Endodermal cell (in vitro differentiated cells): ENCODE results near the gene MYLK2. TPM values are rescaled to one million over a fixed set of nuclear protein-coding genes. Genes with fewer than 3 reads are reported as not detected.
A peak's percentile ranks its signal among the peaks of the same experiment; 100 is the strongest.

Experiments used
- DNase-seq: peaks from one replicate; pipeline ENCODE4 v3.0.0-alpha.2; 2017
- H3K27ac ChIP-seq: 2 replicates; pipeline ENCODE4 v1.5.1; 2013; ENCODE audit warnings: mild to moderate bottlenecking, low read depth, low read length, moderate library complexity
- H3K27me3 ChIP-seq: 2 replicates; pipeline ENCODE4 v1.6.1; 2013; ENCODE audit warnings: mild to moderate bottlenecking, low read length, moderate library complexity; ENCODE audit not compliant: insufficient read depth, control insufficient read depth, poor library complexity, severe bottlenecking
- H3K36me3 ChIP-seq: 2 replicates; pipeline ENCODE4 v1.7.0; 2013; ENCODE audit warnings: mild to moderate bottlenecking, low read length, moderate library complexity; ENCODE audit not compliant: control insufficient read depth, insufficient read depth
- H3K4me1 ChIP-seq: one replicate; pipeline ENCODE4 v1.7.0; 2013; ENCODE audit warnings: low read length; ENCODE audit not compliant: control insufficient read depth, insufficient read depth
- H3K4me3 ChIP-seq: 2 replicates; pipeline ENCODE4 v1.5.1; 2013; ENCODE audit warnings: mild to moderate bottlenecking, low read length, moderate library complexity
- H3K9ac ChIP-seq: 2 replicates; pipeline ENCODE4 v1.6.1; 2013; ENCODE audit warnings: mild to moderate bottlenecking, low read length, moderate library complexity; ENCODE audit not compliant: poor library complexity, severe bottlenecking; ENCODE audit errors: extremely low read depth
- H3K9me3 ChIP-seq: 2 replicates; pipeline ENCODE4 v1.6.1; 2013; ENCODE audit warnings: mild to moderate bottlenecking, low read length, moderate library complexity; ENCODE audit not compliant: control insufficient read depth
- H3K27ac Mint-ChIP-seq: 2 replicates; pipeline ENCODE4 v1.8.0; 2020; ENCODE audit warnings: mixed read lengths
- H3K27me3 Mint-ChIP-seq: 2 replicates; pipeline ENCODE4 v1.8.0; 2021; ENCODE audit warnings: mild to moderate bottlenecking, mixed read lengths; ENCODE audit not compliant: insufficient read depth
- H3K36me3 Mint-ChIP-seq: 2 replicates; pipeline ENCODE4 v1.8.0; 2020; ENCODE audit warnings: low read depth, mixed read lengths
- H3K4me1 Mint-ChIP-seq: 2 replicates; pipeline ENCODE4 v1.8.0; 2020; ENCODE audit warnings: mixed read lengths
- H3K4me3 Mint-ChIP-seq: 2 replicates; pipeline ENCODE4 v1.8.0; 2020; ENCODE audit warnings: mild to moderate bottlenecking, moderate library complexity, mixed read lengths
- H3K9me3 Mint-ChIP-seq: 2 replicates; pipeline ENCODE4 v1.8.0; 2020; ENCODE audit warnings: mild to moderate bottlenecking, mixed read lengths
- WGBS, 2 experiments: methylation state at CpG; one replicate each; pipeline versions ENCODE4 v1.1.5 to v1.1.7; 2013; ENCODE audit warnings: missing lambda C conversion rate in 2 of 2, mixed read lengths in 1 of 2; ENCODE audit not compliant: insufficient coverage in 1 of 2, insufficient read length in 1 of 2; 5-methylcytosine and 5-hydroxymethylcytosine counted together
- long read RNA-seq, 4 experiments: library from polyadenylated mRNA in 2 of 4; library from RNA in 1 of 4; library from capped mRNA in 1 of 4; stranded (forward) in 3 of 4; unstranded in 1 of 4; transcript quantifications; one replicate each; pipeline ENCODE4 v2.0.0, GENCODE V29; 2020 to 2021; ENCODE audit warnings: inconsistent platforms in 1 of 4
- polyA plus RNA-seq, 2 experiments: library from polyadenylated mRNA; stranded (reverse); fragments of 50-300 nt; gene quantifications; one replicate each; pipeline ENCODE4 v1.2.3, GENCODE V29; 2013
- total RNA-seq, 2 donors: library from RNA; stranded (reverse); fragmentation: NEBNext Ultra II Directional in 1 of 2; extraction: Animal tissue kit (Norgen Biotek cat#: 25700) in 1 of 2; gene quantifications; 2 replicates in 1 of 2; 3 replicates in 1 of 2; pipeline ENCODE4 v1.2.1, GENCODE V29; 2021
- TF ChIP-seq, protein P1 (sequence below): fragments of 200-600 bp; sonication (generic); conservative IDR thresholded peaks from 2 replicates; pipeline ENCODE4 v1.5.0; 2021; ENCODE audit warnings: antibody characterized with exemption, mild to moderate bottlenecking

Gene MYLK2
- under 1 TPM; 0.20 to 0.29 TPM for total RNA-seq
- polyA plus RNA-seq (2013, experiment 1 of 2) = 0.39 TPM
- 0.37 TPM for polyA plus RNA-seq (2013, experiment 2 of 2)
- long read RNA-seq, experiment 1 = 0 reads
- long read RNA-seq, experiment 2 = 0 reads
- long read RNA-seq, experiment 3 = 0 reads
- long read RNA-seq, experiment 4 = 0 reads

DNA sequence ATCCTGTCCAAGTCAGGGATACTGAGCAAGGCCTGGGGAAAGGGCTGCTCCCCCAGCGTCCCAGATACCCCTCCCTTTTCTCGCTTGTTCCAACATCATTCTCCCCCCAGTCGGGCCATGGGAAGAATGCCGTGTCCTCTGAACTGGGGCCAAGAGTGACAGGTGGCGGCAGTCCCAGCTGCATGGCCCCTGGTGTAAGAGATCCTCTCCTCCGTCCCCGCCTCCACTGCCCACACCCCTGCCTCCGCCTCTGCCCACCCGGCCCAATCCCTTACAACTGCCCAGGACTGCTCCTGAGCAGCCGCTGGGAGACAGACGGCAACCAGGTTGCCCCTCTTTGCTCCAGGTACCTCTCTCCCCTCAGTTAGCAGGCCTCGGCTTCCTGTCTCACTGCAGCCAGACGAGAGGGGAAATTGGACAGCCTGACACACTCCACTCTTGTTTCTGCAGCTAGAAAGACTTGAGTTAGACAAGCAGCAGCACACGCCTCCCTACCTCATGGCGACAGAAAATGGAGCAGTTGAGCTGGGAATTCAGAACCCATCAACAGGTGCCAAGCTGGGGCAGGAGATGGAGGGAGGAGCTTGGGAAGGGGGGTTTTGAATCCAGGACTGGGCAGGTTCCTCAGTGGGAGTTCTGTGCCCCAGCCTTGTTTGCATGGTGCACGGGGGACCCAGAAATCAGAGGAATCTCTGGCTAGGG lies at the start of gene MYLK2:
MYLK2 (plus strand) TSS at position 274 of the 702 bp plus-strand sequence; CDS start at position 499, 225 bp downstream.
- WGBS, 2 experiments = 88 to 94% methylated on average over 12 to 16 of the region's 16 CpGs
- no peaks in the 10 kb centered on the region for H3K9me3 ChIP-seq
- TF ChIP-seq, protein P1, sequence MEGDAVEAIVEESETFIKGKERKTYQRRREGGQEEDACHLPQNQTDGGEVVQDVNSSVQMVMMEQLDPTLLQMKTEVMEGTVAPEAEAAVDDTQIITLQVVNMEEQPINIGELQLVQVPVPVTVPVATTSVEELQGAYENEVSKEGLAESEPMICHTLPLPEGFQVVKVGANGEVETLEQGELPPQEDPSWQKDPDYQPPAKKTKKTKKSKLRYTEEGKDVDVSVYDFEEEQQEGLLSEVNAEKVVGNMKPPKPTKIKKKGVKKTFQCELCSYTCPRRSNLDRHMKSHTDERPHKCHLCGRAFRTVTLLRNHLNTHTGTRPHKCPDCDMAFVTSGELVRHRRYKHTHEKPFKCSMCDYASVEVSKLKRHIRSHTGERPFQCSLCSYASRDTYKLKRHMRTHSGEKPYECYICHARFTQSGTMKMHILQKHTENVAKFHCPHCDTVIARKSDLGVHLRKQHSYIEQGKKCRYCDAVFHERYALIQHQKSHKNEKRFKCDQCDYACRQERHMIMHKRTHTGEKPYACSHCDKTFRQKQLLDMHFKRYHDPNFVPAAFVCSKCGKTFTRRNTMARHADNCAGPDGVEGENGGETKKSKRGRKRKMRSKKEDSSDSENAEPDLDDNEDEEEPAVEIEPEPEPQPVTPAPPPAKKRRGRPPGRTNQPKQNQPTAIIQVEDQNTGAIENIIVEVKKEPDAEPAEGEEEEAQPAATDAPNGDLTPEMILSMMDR = no peak
- H3K4me1 ChIP-seq = peaks cover 14% of the 10 kb centered on the region
- H3K9me3 Mint-ChIP-seq = no peaks in the 10 kb centered on the region
- peaks cover 10% of the 10 kb centered on the region for H3K4me1 Mint-ChIP-seq
- no peak within 1 kb of the TSS for H3K4me3 ChIP-seq
- no peaks in the 10 kb centered on the region for H3K27me3 ChIP-seq
- no peaks in the 10 kb centered on the region for H3K36me3 ChIP-seq
- H3K27ac Mint-ChIP-seq = no peak within 1 kb of the TSS
- no peaks in the 10 kb centered on the region for H3K36me3 Mint-ChIP-seq
- no peak for DNase-seq
- no peak within 1 kb of the TSS for H3K4me3 Mint-ChIP-seq
- H3K27ac ChIP-seq = no peak within 1 kb of the TSS
- no peak within 1 kb of the TSS for H3K9ac ChIP-seq
- H3K27me3 Mint-ChIP-seq = peaks cover 3% of the 10 kb centered on the region

DNA sequence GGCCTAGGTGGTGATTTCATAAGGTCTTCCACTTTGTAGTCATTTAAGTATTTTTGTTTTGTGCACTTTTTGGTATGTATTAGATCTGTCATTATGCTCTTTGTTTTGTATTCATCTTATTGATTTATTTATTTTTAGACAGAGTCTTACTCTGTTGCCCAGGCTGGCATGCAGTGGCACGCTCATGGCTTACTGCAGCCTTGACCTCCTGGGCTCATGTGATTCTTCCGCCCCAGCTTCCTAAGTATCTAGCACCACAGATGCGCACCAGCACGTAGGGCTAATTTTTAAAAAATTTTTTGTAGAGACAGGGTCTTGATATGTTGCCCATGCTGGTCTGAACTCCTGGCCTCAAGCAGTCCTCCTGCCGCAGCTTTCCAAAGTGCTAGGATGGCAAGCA lies 49.5 kb upstream of the MYLK2 start:
- peaks cover 77% of the 10 kb centered on the region for H3K36me3 Mint-ChIP-seq
- H3K9ac ChIP-seq = no peak overlapping the region
- H3K9me3 Mint-ChIP-seq = no peaks in the 10 kb centered on the region
- no peak for DNase-seq
- H3K27me3 ChIP-seq = no peaks in the 10 kb centered on the region
- TF ChIP-seq, protein P1 = no peak
- H3K27ac ChIP-seq = no peak overlapping the region
- H3K9me3 ChIP-seq = no peaks in the 10 kb centered on the region
- H3K4me3 ChIP-seq = no peak overlapping the region
- H3K4me1 ChIP-seq = no peaks in the 10 kb centered on the region
- H3K36me3 ChIP-seq = peaks cover 87% of the 10 kb centered on the region
- peak overlapping the region; percentile 37 for H3K27ac Mint-ChIP-seq
- H3K27me3 Mint-ChIP-seq = no peaks in the 10 kb centered on the region
- H3K4me1 Mint-ChIP-seq = no peaks in the 10 kb centered on the region
- WGBS, 2 experiments = 92 to 97% methylated on average over 4 to 5 of the region's 5 CpGs
- H3K4me3 Mint-ChIP-seq = no peak overlapping the region

DNA sequence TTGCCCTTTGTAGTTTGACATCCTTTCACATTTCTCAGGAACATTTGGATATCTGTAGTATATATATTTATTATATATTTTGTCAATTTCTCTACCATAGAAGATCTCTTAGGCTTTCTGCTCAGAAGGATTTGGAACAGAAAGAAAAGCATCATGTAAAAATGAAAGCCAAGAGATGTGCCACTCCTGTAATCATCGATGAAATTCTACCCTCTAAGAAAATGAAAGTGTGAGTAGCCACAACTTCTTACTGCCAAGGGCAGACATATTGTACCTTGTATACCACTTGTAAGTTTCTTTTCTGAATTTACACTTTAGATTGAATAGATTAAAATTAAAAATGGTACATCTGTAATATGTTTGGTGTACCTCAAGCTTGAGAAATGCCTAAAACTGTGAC lies 48.9 kb upstream of the MYLK2 start:
- Histone ChIP-seq H3K4me3 (no peak overlapping the region), H3K27me3 (no peaks in the 10 kb centered on the region), H3K27ac (no peak overlapping the region), H3K4me1 (no peaks in the 10 kb centered on the region), H3K9ac (no peak overlapping the region), H3K9me3 (no peaks in the 10 kb centered on the region), H3K36me3 (peaks cover 84% of the 10 kb centered on the region)
- Mint-ChIP-seq H3K27me3 (no peaks in the 10 kb centered on the region), H3K27ac (no peak overlapping the region), H3K9me3 (no peaks in the 10 kb centered on the region), H3K4me1 (no peaks in the 10 kb centered on the region), H3K36me3 (peaks cover 76% of the 10 kb centered on the region), H3K4me3 (no peak overlapping the region)
- WGBS, 2 experiments = 92 to 100% methylated on average over 1 of the region's 1 CpG
- TF ChIP-seq, protein P1 = no peak
- no peak for DNase-seq
